H1 (cell line): Measurements from ENCODE around the gene OXTR. TPM values are rescaled to one million over a fixed set of nuclear protein-coding genes. Genes with fewer than 3 reads are reported as not detected.

Experiments
- CTCF ChIA-PET: fragments of 300-600 bp; sonication (Branson Sonifier 250); formaldehyde crosslinking; loops from one replicate; lab custom pipeline; 2021; ENCODE audit not compliant: partially characterized antibody; lab: Charles Lee
- POLR2A ChIA-PET: fragments of 300-600 bp; sonication (Branson Sonifier 250); formaldehyde crosslinking; loops from one replicate; lab custom pipeline; 2021; ENCODE audit warnings: inconsistent platforms; ENCODE audit not compliant: partially characterized antibody; lab: Charles Lee
- DNase-seq, 2 experiments: peaks; one replicate each; pipeline versions ENCODE4 v3.0.0 to v3.0.0-alpha.2; 2010 to 2022; ENCODE audit warnings: low spot score in 2 of 2, low read depth in 1 of 2, mixed read lengths in 1 of 2
- FAIRE-seq: peaks from 2 replicates; lab custom pipeline; 2011; peaks lifted over from hg19 to GRCh38; lab: Jason Lieb, UNC
- H2AFZ ChIP-seq: 2 replicates; pipeline ENCODE4 v1.8.1; 2012; ENCODE audit warnings: low read length, inconsistent platforms
- H2AK5ac ChIP-seq: 2 replicates; pipeline ENCODE4 v1.6.1; 2013; ENCODE audit warnings: low read depth, low read length
- H2BK120ac ChIP-seq: replicated peaks from 2 replicates; pipeline ENCODE3; 2013; ENCODE audit warnings: low read depth, low read length, inconsistent platforms
- H2BK12ac ChIP-seq: 2 replicates; pipeline ENCODE4 v1.6.1; 2013; ENCODE audit warnings: low read depth, low read length
- H2BK15ac ChIP-seq: 2 replicates; pipeline ENCODE4 v1.6.1; 2013; ENCODE audit warnings: low read length
- H2BK20ac ChIP-seq: 2 replicates; pipeline ENCODE4 v1.6.1; 2013; ENCODE audit warnings: low read length
- H2BK5ac ChIP-seq: 2 replicates; pipeline ENCODE4 v1.6.1; 2013; ENCODE audit warnings: low read depth, low read length
- H3K14ac ChIP-seq: 2 replicates; pipeline ENCODE4 v1.6.1; 2013; ENCODE audit warnings: inconsistent platforms; ENCODE audit not compliant: insufficient read length
- H3K18ac ChIP-seq: 2 replicates; pipeline ENCODE4 v1.6.1; 2013; ENCODE audit warnings: low read length; ENCODE audit errors: extremely low read depth
- H3K23ac ChIP-seq: 2 replicates; pipeline ENCODE4 v1.6.1; 2013; ENCODE audit warnings: inconsistent platforms; ENCODE audit not compliant: insufficient read length
- H3K23me2 ChIP-seq: 2 replicates; pipeline ENCODE4 v1.6.1; 2013; ENCODE audit warnings: low read depth, low read length
- H3K27ac ChIP-seq: 2 replicates; pipeline ENCODE4 v1.6.1; 2011; ENCODE audit warnings: low read depth, low read length, inconsistent platforms
- H3K27me3 ChIP-seq, 4 experiments: replicated peaks in 1 of 4; 1 replicate in 1 of 4; 2 replicates in 3 of 4; pipeline versions ENCODE4 v1.6.1 to v1.8.1; 2011 to 2013; ENCODE audit warnings: low read length in 3 of 4, mild to moderate bottlenecking in 3 of 4, inconsistent platforms in 2 of 4, mixed read lengths in 2 of 4, moderate library complexity in 1 of 4; ENCODE audit not compliant: control insufficient read depth in 3 of 4, insufficient read depth in 3 of 4; ENCODE audit errors: extremely low read depth in 1 of 4
- H3K36me3 ChIP-seq, 4 experiments: 2 replicates each; pipeline versions ENCODE4 v1.6.1 to v1.8.1; 2011 to 2013; ENCODE audit warnings: mild to moderate bottlenecking in 4 of 4, low read length in 3 of 4, moderate library complexity in 2 of 4, control low read depth in 1 of 4, inconsistent platforms in 1 of 4; ENCODE audit not compliant: insufficient read depth in 4 of 4, control insufficient read depth in 2 of 4
- H3K4ac ChIP-seq: replicated peaks from 2 replicates; pipeline ENCODE3; 2013; ENCODE audit warnings: low read length, low read depth, mixed read lengths, inconsistent platforms; ENCODE audit not compliant: insufficient read length
- H3K4me1 ChIP-seq, 4 experiments: replicated peaks in 1 of 4; 1 replicate in 1 of 4; 2 replicates in 3 of 4; pipeline versions ENCODE4 v1.6.1 to v1.8.1; 2011 to 2013; ENCODE audit warnings: low read length in 3 of 4, inconsistent platforms in 2 of 4, mixed read lengths in 1 of 4; ENCODE audit not compliant: insufficient read depth in 4 of 4, control insufficient read depth in 3 of 4
- H3K4me2 ChIP-seq, 2 experiments: 2 replicates each; pipeline versions ENCODE4 v1.6.1 to v1.8.1; 2011 to 2013; ENCODE audit warnings: low read depth in 2 of 2, low read length in 2 of 2, control low read depth in 1 of 2, inconsistent platforms in 1 of 2, mild to moderate bottlenecking in 1 of 2; ENCODE audit not compliant: insufficient read depth in 1 of 2
- H3K4me3 ChIP-seq, 4 experiments: fragments of 200-600, 300-600 bp in 1 of 4; sonication (generic), shearing (Covaris generic), sonication (Bioruptor Twin) in 1 of 4; 2 replicates each; pipeline versions ENCODE4 v1.5.1 to v1.8.1; 2011 to 2016; ENCODE audit warnings: low read length in 4 of 4, low read depth in 3 of 4, control low read depth in 2 of 4, inconsistent platforms in 2 of 4, mild to moderate bottlenecking in 2 of 4, mixed read lengths in 1 of 4, moderate library complexity in 1 of 4; ENCODE audit not compliant: insufficient read depth in 2 of 4; ENCODE audit errors: extremely low read depth in 1 of 4
- H3K56ac ChIP-seq: replicated peaks from 2 replicates; pipeline ENCODE3; 2013; ENCODE audit warnings: low read depth, mild to moderate bottlenecking, mixed read lengths, low read length, inconsistent platforms; ENCODE audit not compliant: insufficient read length
- H3K79me1 ChIP-seq: 2 replicates; pipeline ENCODE4 v1.6.1; 2013; ENCODE audit warnings: low read depth, low read length, control low read depth
- H3K79me2 ChIP-seq, 2 experiments: 2 replicates each; pipeline versions ENCODE4 v1.6.1 to v1.8.1; 2012 to 2013; ENCODE audit warnings: low read length in 2 of 2, mild to moderate bottlenecking in 2 of 2, inconsistent platforms in 1 of 2; ENCODE audit not compliant: insufficient read depth in 2 of 2, control insufficient read depth in 1 of 2
- H3K9ac ChIP-seq, 4 experiments: replicated peaks in 1 of 4; 1 replicate in 1 of 4; 2 replicates in 3 of 4; pipeline versions ENCODE4 v1.6.1 to v1.8.1; 2011 to 2013; ENCODE audit warnings: low read depth in 3 of 4, low read length in 3 of 4, control low read depth in 2 of 4, mild to moderate bottlenecking in 2 of 4, moderate library complexity in 2 of 4, inconsistent platforms in 1 of 4; ENCODE audit errors: extremely low read depth in 1 of 4
- H3K9me3 ChIP-seq, 2 experiments: 2 replicates each; pipeline versions ENCODE4 v1.6.1 to v1.8.1; 2012 to 2013; ENCODE audit warnings: mild to moderate bottlenecking in 2 of 2, moderate library complexity in 2 of 2, control low read depth in 1 of 2, inconsistent platforms in 1 of 2, low read depth in 1 of 2, low read length in 1 of 2, mixed read lengths in 1 of 2; ENCODE audit not compliant: insufficient read depth in 2 of 2
- H4K20me1 ChIP-seq, 2 experiments: replicated peaks in 1 of 2; 2 replicates each; pipeline versions ENCODE3 to v1.8.1; 2011 to 2013; ENCODE audit warnings: inconsistent platforms in 2 of 2, low read length in 2 of 2, mild to moderate bottlenecking in 1 of 2; ENCODE audit not compliant: insufficient read depth in 2 of 2, control insufficient read depth in 1 of 2
- H4K5ac ChIP-seq: 2 replicates; pipeline ENCODE4 v1.6.1; 2013; ENCODE audit warnings: low read length, low read depth, mixed read lengths, inconsistent platforms; ENCODE audit not compliant: insufficient read length
- H4K8ac ChIP-seq: 2 replicates; pipeline ENCODE4 v1.8.0; 2013; ENCODE audit warnings: mild to moderate bottlenecking, moderate library complexity, low read length, inconsistent platforms; ENCODE audit not compliant: insufficient read depth; ENCODE audit errors: extremely low read depth
- H4K91ac ChIP-seq: replicated peaks from 2 replicates; pipeline ENCODE3; 2013; ENCODE audit warnings: low read length, mixed read lengths, inconsistent platforms; ENCODE audit not compliant: insufficient read length
- CHD1 ChIP-seq: IDR thresholded peaks from 2 replicates; pipeline ENCODE4 v1.6.1; 2012; ENCODE audit warnings: low read depth, low read length, improper control_type of control experiment
- EP300 ChIP-seq, 2 experiments: IDR thresholded peaks; 1 replicate in 1 of 2; 2 replicates in 1 of 2; pipeline ENCODE4 v1.6.1; 2011 to 2012; ENCODE audit warnings: low read depth in 2 of 2, low read length in 2 of 2, mild to moderate bottlenecking in 2 of 2, borderline replicate concordance in 1 of 2, inconsistent platforms in 1 of 2, moderate library complexity in 1 of 2
- JUND ChIP-seq: IDR thresholded peaks from 2 replicates; pipeline ENCODE4 v1.6.1; 2011; ENCODE audit warnings: mild to moderate bottlenecking, improper control_type of control experiment, low read length
- KDM1A ChIP-seq: fragments of 200-600, 300-600 bp; sonication (generic); IDR thresholded peaks from 2 replicates; pipeline ENCODE4 v1.7.1; 2016; ENCODE audit warnings: mild to moderate bottlenecking, low read length, borderline replicate concordance
- SAP30 ChIP-seq: fragments of 300-600 bp; sonication (generic); IDR thresholded peaks from 2 replicates; pipeline ENCODE4 v1.7.1; 2012; ENCODE audit warnings: low read length, moderate library complexity, mild to moderate bottlenecking, inconsistent platforms; ENCODE audit not compliant: insufficient read depth, insufficient replicate concordance
- TAF7 ChIP-seq: optimal IDR thresholded peaks from 2 replicates; pipeline ENCODE3; 2011; ENCODE audit warnings: low read depth, mild to moderate bottlenecking, inconsistent platforms, low read length, moderate library complexity, borderline replicate concordance
- WGBS, 2 experiments: shearing (Covaris generic) in 1 of 2; methylation state at CpG; one replicate each; pipeline versions ENCODE4 v1.1.6 to v1.1.7; 2013 to 2015; ENCODE audit warnings: low lambda C conversion rate in 2 of 2, mixed read lengths in 2 of 2, inconsistent platforms in 1 of 2, low coverage in 1 of 2, missing lambda C conversion rate in 1 of 2; ENCODE audit not compliant: insufficient replicate concordance in 2 of 2, insufficient coverage in 1 of 2, insufficient read length in 1 of 2; ENCODE audit errors: extremely low coverage in 1 of 2, missing lambda C conversion rate in 1 of 2; 5-methylcytosine and 5-hydroxymethylcytosine counted together
- polyA plus RNA-seq, 7 experiments: library from polyadenylated mRNA; depleted of rRNA in 3 of 7; stranded (reverse) in 5 of 7; unstranded in 2 of 7; fragments of >200 nt in 5 of 7; fragments of 200-250 nt in 2 of 7; gene quantifications; 1 replicate in 5 of 7; 2 replicates in 1 of 7; 4 replicates in 1 of 7; pipeline versions ENCODE4 v1.2.1 to v1.2.3, GENCODE V29; 2011 to 2013; ENCODE audit warnings: missing spikeins in 2 of 7, mixed read lengths in 2 of 7
- total RNA-seq: library from RNA; stranded (reverse); fragmentation: NEBNext Ultra II Directional; extraction: Animal tissue kit (Norgen Biotek cat#: 25700); gene quantifications from 2 replicates; pipeline ENCODE4 v1.2.1, GENCODE V29; 2021
- TF ChIP-seq, protein P1 (sequence below): IDR thresholded peaks from 2 replicates; pipeline ENCODE4 v1.6.1; 2012; ENCODE audit warnings: inconsistent platforms

The OXTR gene
- total and polyA plus RNA-seq, 2 of the 8 experiments (the other 6 are each of a cell fraction or from before 2014, with no cell fraction given): 0.77 to 2.3 TPM

DNA sequence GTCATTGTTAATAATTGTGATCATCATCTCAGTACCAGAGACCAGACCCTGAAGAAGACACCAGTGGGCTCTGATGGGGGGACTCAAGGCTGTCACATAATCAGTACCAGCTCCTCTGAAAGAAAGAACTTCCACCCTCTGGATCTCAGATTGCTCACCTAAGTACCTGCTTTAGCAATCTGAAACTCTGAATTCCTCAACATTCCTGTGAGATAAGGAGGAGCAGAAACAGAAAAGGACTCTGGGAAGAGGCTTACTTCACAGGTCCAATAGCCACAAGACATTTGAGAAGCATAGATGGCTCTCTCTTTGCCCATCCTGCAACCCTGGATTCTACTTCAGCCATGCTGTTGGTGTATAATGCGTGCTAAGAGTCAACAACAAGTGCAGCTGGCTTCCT is 44.0 kb upstream of the OXTR start:
- 83% methylated on average over 1 of the region's 1 CpG; no CpG with 5 or more reads in 1 of the 2 experiments for WGBS, 2 experiments
- POLR2A ChIA-PET: no interaction called here
- no peak overlapping the region for H3K56ac ChIP-seq
- H3K79me1 ChIP-seq: no peaks in the 10 kb centered on the region
- FAIRE-seq (no peak), DNase-seq (no peak)
- no peak overlapping the region for H3K4ac ChIP-seq
- H4K5ac ChIP-seq: no peak overlapping the region
- H3K18ac ChIP-seq: no peak overlapping the region
- no peak overlapping the region for H2BK5ac ChIP-seq
- H3K27me3 ChIP-seq: no peaks in the 10 kb centered on the region
- H3K4me1 ChIP-seq: no peaks in the 10 kb centered on the region
- no peak overlapping the region for H4K91ac ChIP-seq
- H2BK12ac ChIP-seq: no peak overlapping the region
- no peak overlapping the region for H4K8ac ChIP-seq
- H3K36me3 ChIP-seq: no peaks in the 10 kb centered on the region
- CTCF ChIA-PET: interaction anchor here (1.0 to 1.4 kb wide), 2 partner anchors 27 to 150 kb away, joined by 3 to 5 read pairs; no protein-coding TSS in a partner anchor
- H2BK15ac ChIP-seq: no peak overlapping the region
- no peak overlapping the region for H3K23ac ChIP-seq
- no peak overlapping the region for H2BK120ac ChIP-seq
- no peak overlapping the region for H3K9ac ChIP-seq
- peaks cover 4 to 8% of the 10 kb centered on the region in 2 experiments; a peak in 3 of 4 replicates for H3K9me3 ChIP-seq
- no peak overlapping the region for H3K14ac ChIP-seq
- H2AFZ ChIP-seq: no peak overlapping the region
- H3K4me3 ChIP-seq: no peak overlapping the region
- H4K20me1 ChIP-seq: no peaks in the 10 kb centered on the region
- H3K27ac ChIP-seq: no peak overlapping the region
- H3K4me2 ChIP-seq: no peak overlapping the region
- no peaks in the 10 kb centered on the region for H3K23me2 ChIP-seq
- H2BK20ac ChIP-seq: no peak overlapping the region
- TF ChIP-seq EP300 (IDR thresholded peaks at IDR 0.05; ENCODE audit: borderline replicate concordance in 1 of 2, low read depth in 2 of 2, low read length in 2 of 2) (no peak), JUND (no peak), SAP30 (no peak), KDM1A (no peak), TAF7 (no peak), CHD1 (no peak)
- TF ChIP-seq, protein P1, sequence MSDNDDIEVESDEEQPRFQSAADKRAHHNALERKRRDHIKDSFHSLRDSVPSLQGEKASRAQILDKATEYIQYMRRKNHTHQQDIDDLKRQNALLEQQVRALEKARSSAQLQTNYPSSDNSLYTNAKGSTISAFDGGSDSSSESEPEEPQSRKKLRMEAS: no peak
- no peaks in the 10 kb centered on the region for H3K79me2 ChIP-seq
- no peak overlapping the region for H2AK5ac ChIP-seq
